ENCODE results near the gene RPTOR. TPM values are rescaled to one million over a fixed set of nuclear protein-coding genes. Genes with fewer than 3 reads are reported as not detected.
"Not testable (repeated sequence)": the region's sequence is repeated elsewhere in the genome, so short reads cannot be mapped to it uniquely, and the experiment has no call there.

Gene RPTOR
- total RNA-seq, 2 experiments from 2014 or later, result 45.3 to 49.1 TPM

DNA sequence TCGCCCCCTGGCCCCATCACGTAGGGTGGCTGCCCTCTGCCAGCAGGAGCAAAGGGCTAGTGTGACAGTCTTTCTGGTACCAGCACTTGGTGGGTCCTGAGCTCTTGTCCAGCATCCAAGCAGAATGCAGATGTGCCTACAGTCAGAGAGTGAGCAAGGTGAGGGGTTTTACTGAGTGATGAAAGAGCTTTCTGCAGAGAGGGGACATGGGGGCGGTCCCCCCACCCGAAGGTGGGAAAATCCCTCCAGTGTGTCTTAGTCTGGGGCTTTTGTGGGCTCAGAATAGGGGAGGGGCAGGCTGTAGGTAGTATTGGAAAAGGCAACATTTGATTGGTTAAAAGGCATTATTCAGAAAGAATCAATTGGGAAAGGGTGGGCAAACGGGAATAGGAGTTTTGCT lies 152.3 kb downstream of the RPTOR start:
- POLR2A ChIA-PET, result no interaction called here

DNA sequence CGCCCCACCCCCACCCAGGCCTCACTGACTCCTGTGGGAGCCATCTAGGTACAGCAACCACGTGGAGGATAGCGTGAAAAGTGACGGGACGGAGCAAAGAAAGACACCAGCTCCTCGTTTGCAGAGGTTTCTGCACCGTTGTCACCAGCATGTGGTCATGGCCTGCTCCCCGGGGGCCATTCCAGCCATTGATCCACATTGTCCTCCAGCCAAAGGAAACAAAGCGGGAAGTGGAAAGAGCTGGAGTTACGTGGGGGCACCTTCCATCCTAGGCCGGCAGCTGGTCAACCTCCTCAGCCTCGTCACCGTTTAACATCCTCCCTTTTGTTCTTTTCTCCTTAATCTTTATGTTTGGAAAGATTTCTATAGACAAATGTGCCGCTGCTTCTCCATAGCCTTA lies 153.7 kb downstream of the RPTOR start:
- peaks cover 64% of the 10 kb centered on the region for H3K4me1 Mint-ChIP-seq (ENCODE audit: low read depth)
- ChIA-PET POLR2A (no interaction called here), CTCF (no interaction called here)
- ATAC-seq, result no peak
- TF ChIP-seq, protein P1, sequence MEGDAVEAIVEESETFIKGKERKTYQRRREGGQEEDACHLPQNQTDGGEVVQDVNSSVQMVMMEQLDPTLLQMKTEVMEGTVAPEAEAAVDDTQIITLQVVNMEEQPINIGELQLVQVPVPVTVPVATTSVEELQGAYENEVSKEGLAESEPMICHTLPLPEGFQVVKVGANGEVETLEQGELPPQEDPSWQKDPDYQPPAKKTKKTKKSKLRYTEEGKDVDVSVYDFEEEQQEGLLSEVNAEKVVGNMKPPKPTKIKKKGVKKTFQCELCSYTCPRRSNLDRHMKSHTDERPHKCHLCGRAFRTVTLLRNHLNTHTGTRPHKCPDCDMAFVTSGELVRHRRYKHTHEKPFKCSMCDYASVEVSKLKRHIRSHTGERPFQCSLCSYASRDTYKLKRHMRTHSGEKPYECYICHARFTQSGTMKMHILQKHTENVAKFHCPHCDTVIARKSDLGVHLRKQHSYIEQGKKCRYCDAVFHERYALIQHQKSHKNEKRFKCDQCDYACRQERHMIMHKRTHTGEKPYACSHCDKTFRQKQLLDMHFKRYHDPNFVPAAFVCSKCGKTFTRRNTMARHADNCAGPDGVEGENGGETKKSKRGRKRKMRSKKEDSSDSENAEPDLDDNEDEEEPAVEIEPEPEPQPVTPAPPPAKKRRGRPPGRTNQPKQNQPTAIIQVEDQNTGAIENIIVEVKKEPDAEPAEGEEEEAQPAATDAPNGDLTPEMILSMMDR (IDR thresholded peaks at IDR 0.05), result no peak
- no peak for DNase-seq
- intact Hi-C loops (cut with micrococcal nuclease), result no loop called here
- peaks cover 7% of the 10 kb centered on the region for H3K36me3 Mint-ChIP-seq (ENCODE audit: low read depth)
- no peaks in the 10 kb centered on the region for H3K27me3 Mint-ChIP-seq
- H3K4me3 Mint-ChIP-seq, result no peak overlapping the region
- no peak overlapping the region for H3K27ac Mint-ChIP-seq
- peaks cover 16% of the 10 kb centered on the region for H3K9me3 Mint-ChIP-seq

More for the DNA sequence above, 152.3 kb downstream of the RPTOR start:
- TF ChIP-seq, protein P1 (IDR thresholded peaks at IDR 0.05), result no peak
- Mint-ChIP-seq H3K27me3 (no peaks in the 10 kb centered on the region), H3K27ac (peak overlapping the region; percentile 47), H3K9me3 (peaks cover 7% of the 10 kb centered on the region), H3K4me3 (no peak overlapping the region), H3K4me1 (ENCODE audit: low read depth) (peaks cover 52% of the 10 kb centered on the region), H3K36me3 (ENCODE audit: low read depth) (peaks cover under 1% of the 10 kb centered on the region)
- DNase-seq (peak; percentile 53), ATAC-seq (peak; percentile 47)
- CTCF ChIA-PET, result no interaction called here
- intact Hi-C loops (cut with micrococcal nuclease), result no loop called here

DNA sequence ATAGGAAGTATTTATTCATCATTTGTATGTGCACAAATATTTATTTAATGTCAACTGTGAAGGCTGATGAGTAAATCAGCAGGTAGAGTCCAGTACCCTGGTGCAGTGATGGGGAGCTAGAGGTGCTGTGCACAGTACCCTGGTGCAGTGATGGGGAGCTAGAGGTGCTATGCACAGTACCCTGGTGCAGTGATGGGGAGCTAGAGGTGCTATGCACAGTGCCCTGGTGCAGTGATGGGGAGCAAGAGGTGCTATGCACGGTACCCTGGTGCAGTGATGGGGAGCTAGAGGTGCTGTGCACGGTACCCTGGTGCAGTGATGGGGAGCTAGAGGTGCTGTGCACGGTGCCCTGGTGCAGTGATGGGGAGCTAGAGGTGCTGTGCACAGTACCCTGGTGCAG lies 154.6 kb downstream of the RPTOR start:
- intact Hi-C loops (cut with micrococcal nuclease); H3K4me3 Mint-ChIP-seq; DNase-seq; H3K27me3 Mint-ChIP-seq; ATAC-seq; POLR2A ChIA-PET; H3K36me3 Mint-ChIP-seq (ENCODE audit: low read depth); CTCF ChIA-PET; H3K27ac Mint-ChIP-seq: not testable (repeated sequence)
- H3K4me1 Mint-ChIP-seq (ENCODE audit: low read depth), result peaks cover 72% of the 10 kb centered on the region
- peaks cover 17% of the 10 kb centered on the region for H3K9me3 Mint-ChIP-seq

DNA sequence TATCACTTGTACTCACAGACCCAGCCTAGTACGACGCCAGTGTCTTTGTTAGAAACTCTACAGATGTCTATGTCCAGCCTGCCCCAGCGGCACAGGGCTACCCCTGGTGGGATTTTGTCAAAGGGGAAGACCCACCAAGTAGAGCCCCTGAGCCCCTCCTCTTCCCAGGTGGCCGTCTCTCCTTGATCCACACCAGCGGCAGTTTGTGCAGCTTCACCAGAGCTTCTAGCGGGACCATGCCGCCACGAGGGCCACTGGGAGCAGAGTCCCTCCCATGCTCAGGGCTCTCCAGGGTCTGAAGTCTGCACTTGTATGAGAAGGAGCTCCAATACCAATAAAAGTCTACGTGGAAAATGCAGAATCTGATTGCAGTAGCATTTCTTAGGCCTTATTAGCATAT lies 157.1 kb downstream of the RPTOR start:
- ATAC-seq, result no peak
- Mint-ChIP-seq H3K4me3 (no peak overlapping the region), H3K9me3 (peaks cover 17% of the 10 kb centered on the region), H3K4me1 (ENCODE audit: low read depth) (peaks cover 68% of the 10 kb centered on the region), H3K27me3 (no peaks in the 10 kb centered on the region), H3K27ac (no peak overlapping the region), H3K36me3 (ENCODE audit: low read depth) (peaks cover 15% of the 10 kb centered on the region)
- POLR2A ChIA-PET, result no interaction called here
- no peak for DNase-seq
- TF ChIP-seq, protein P1 (IDR thresholded peaks at IDR 0.05), result no peak
- CTCF ChIA-PET, result interaction anchor here (0.9 kb wide), 1 partner anchor 54 kb away, joined by 3 read pairs; no protein-coding TSS in a partner anchor
- intact Hi-C loops (cut with micrococcal nuclease), result no loop called here

DNA sequence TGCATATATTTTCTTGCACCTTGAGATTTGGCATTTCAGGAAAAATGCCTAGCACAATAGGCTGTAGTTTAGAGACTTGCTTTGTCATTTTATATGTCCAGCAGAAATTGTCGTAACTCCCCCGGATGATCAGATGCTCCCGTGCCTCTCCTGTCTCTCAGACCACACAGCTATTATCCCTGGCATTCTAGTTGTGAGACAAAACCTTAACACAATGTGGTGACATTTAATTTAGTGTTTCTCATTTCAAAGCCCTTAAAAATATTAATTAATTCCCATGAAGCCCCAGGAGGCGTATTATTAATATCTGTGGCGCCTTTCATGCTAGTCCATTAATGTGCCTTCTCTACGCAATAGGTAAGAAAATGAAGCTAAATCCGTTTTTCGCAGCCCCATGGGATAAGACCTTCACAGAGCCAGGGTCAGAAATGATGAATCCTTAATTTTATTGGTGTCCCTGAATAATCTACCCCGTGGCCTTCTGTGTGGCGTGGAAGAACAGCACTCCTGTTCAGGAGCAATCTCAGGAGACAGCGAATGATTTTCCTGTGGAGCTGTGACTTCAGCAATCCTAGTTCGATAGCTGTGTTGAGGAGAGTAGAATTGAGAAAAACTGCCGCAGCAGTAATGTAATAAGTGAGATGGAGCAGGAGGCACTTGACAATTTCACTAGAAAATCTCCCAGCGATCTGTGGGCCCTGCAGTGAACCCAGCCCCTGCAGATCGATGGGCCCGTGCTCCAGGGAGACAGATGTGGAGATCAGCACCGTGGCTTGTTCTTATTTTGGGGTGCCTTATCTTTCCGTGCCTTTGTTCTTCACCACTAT lies 157.9 kb downstream of the RPTOR start:
- no peak for DNase-seq
- ChIA-PET POLR2A (interaction anchor here (2.3 kb wide), 1 partner anchor 9 kb away, joined by 6 read pairs; no protein-coding TSS in a partner anchor), CTCF (interaction anchor here (0.9 to 2.2 kb wide), 4 partner anchors 9 to 111 kb away, joined by 3 to 5 read pairs (median 3); no protein-coding TSS in a partner anchor)
- TF ChIP-seq, protein P1 (IDR thresholded peaks at IDR 0.05), result no peak
- Mint-ChIP-seq H3K4me1 (ENCODE audit: low read depth) (peaks cover 64% of the 10 kb centered on the region), H3K4me3 (no peak overlapping the region), H3K36me3 (ENCODE audit: low read depth) (peaks cover 15% of the 10 kb centered on the region), H3K9me3 (peaks cover 17% of the 10 kb centered on the region), H3K27me3 (no peaks in the 10 kb centered on the region), H3K27ac (peak overlapping the region; percentile 86)
- ATAC-seq, result peak; percentile 14
- intact Hi-C loops (cut with micrococcal nuclease), result no loop called here

Data from activated CD8-positive, alpha-beta T cell treated with anti-CD3 and anti-CD28 coated beads for 36 hours (primary cell).